ENCODE data around the gene QRFPR. TPM values are rescaled to one million over a fixed set of nuclear protein-coding genes. Genes with fewer than 3 reads are reported as not detected.

Gene QRFPR
- total and polyA plus RNA-seq, 2 experiments from 2014 or later, result 0.17 TPM; not detected in 1

DNA sequence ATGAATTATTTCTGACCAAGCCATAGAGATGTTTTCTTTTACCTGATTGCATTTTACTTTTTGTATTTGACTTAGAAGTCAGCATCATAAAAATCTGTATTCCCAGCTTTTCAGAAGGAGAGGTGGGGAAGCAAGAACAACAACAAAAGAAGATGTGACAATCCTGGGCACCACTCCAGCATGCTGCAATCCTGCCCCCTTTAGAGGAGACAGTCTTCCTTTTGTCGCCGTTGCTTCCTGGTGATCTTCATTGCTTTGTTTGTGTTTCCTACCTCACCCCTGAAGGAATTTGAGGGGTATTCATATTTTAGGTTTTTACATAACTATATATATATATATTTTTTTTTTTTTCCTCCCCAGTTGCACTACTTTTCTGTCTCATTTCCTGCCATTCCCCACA is 3.7 kb downstream of the QRFPR start:
- no peaks in the 10 kb centered on the region for H4K20me1 ChIP-seq (ENCODE audit: insufficient read depth, poor library complexity, severe bottlenecking)
- WGBS (ENCODE audit: low lambda C conversion rate, missing lambda C conversion rate), result 69% methylated on average over 2 of the region's 2 CpGs
- H2AFZ ChIP-seq, result no peak overlapping the region
- peaks cover 60% of the 10 kb centered on the region for H3K27me3 ChIP-seq
- DNase-seq (ENCODE audit: low spot score), result no peak
- peaks cover 6% of the 10 kb centered on the region for H3K4me1 ChIP-seq (ENCODE audit: insufficient read depth)
- H3K9me3 ChIP-seq (ENCODE audit: low read depth), result no peaks in the 10 kb centered on the region
- H3K4me2 ChIP-seq, result no peak overlapping the region
- H3K4me3 ChIP-seq, result no peak overlapping the region
- TF ChIP-seq EZH2phosphoT487 (IDR thresholded peaks at IDR 0.05; ENCODE audit: low read depth, severe bottlenecking, unreplicated experiment), result no peak
- TF ChIP-seq, protein P1, sequence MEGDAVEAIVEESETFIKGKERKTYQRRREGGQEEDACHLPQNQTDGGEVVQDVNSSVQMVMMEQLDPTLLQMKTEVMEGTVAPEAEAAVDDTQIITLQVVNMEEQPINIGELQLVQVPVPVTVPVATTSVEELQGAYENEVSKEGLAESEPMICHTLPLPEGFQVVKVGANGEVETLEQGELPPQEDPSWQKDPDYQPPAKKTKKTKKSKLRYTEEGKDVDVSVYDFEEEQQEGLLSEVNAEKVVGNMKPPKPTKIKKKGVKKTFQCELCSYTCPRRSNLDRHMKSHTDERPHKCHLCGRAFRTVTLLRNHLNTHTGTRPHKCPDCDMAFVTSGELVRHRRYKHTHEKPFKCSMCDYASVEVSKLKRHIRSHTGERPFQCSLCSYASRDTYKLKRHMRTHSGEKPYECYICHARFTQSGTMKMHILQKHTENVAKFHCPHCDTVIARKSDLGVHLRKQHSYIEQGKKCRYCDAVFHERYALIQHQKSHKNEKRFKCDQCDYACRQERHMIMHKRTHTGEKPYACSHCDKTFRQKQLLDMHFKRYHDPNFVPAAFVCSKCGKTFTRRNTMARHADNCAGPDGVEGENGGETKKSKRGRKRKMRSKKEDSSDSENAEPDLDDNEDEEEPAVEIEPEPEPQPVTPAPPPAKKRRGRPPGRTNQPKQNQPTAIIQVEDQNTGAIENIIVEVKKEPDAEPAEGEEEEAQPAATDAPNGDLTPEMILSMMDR (IDR thresholded peaks at IDR 0.05; ENCODE audit: poor library complexity), result no peak
- TF ChIP-seq EZH2 (IDR thresholded peaks at IDR 0.05; ENCODE audit: borderline replicate concordance), result no peak
- no peak overlapping the region for H3K27ac ChIP-seq
- H3K79me2 ChIP-seq, result no peaks in the 10 kb centered on the region
- no peaks in the 10 kb centered on the region for H3K36me3 ChIP-seq (replicated peaks; ENCODE audit: insufficient read depth, low read depth)
- H3K9me2 ChIP-seq (replicated peaks; ENCODE audit: insufficient read depth), result no peaks in the 10 kb centered on the region

DNA sequence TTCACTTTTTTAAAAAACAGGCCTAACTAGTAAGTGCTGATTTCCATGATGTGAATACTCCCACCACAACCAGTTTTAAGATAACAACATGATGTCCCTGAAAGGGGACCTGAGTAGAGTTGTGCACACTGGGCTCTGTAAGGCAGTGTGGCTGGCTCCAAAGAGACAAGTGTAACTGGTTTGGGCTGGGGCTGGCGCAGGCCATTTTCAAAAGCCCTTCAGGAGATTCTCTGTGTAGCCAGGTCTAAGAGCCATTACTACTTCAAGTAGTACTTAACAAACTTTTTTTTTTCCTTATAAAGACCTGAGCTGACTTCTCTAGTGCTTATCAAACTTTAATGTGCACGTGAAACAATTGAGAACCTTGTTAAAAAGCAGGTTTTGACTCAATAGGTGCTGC is 4.3 kb downstream of the QRFPR start:
- Histone ChIP-seq H3K79me2 (no peaks in the 10 kb centered on the region), H3K9me3 (ENCODE audit: low read depth) (no peaks in the 10 kb centered on the region), H3K4me3 (no peak overlapping the region), H3K27ac (no peak overlapping the region), H3K4me1 (ENCODE audit: insufficient read depth) (peaks cover 6% of the 10 kb centered on the region), H3K9me2 (replicated peaks; ENCODE audit: insufficient read depth) (no peaks in the 10 kb centered on the region), H3K36me3 (replicated peaks; ENCODE audit: insufficient read depth, low read depth) (no peaks in the 10 kb centered on the region), H4K20me1 (ENCODE audit: insufficient read depth, poor library complexity, severe bottlenecking) (no peaks in the 10 kb centered on the region), H2AFZ (no peak overlapping the region), H3K4me2 (no peak overlapping the region), H3K27me3 (peaks cover 55% of the 10 kb centered on the region)
- TF ChIP-seq EZH2phosphoT487 (IDR thresholded peaks at IDR 0.05; ENCODE audit: low read depth, severe bottlenecking, unreplicated experiment), result no peak
- TF ChIP-seq, protein P1 (IDR thresholded peaks at IDR 0.05; ENCODE audit: poor library complexity), result no peak
- TF ChIP-seq EZH2 (IDR thresholded peaks at IDR 0.05; ENCODE audit: borderline replicate concordance), result no peak
- 79% methylated on average over 2 of the region's 2 CpGs for WGBS (ENCODE audit: low lambda C conversion rate, missing lambda C conversion rate)
- DNase-seq (ENCODE audit: low spot score), result no peak

DNA sequence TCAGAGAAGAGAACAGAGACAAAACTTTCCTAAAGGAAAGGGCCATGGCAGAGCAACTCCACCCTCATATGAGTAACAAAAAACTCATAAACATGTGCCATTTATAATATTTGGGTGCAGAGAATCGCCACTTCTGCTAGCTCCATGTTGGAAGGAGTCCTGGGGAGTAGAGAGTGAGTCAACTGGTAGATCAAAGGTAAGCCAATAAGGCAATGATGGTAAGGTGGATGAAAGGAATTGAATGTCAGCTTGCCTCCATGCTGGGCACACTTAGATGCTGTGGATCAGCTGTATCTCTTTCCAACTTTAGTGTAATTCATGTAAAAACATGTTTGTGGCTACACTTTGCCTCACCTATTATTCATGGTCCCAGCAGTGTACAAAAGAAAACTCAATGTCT is 4.7 kb downstream of the QRFPR start:
- DNase-seq (ENCODE audit: low spot score), result no peak
- no peak overlapping the region for H3K4me3 ChIP-seq
- H3K79me2 ChIP-seq, result no peaks in the 10 kb centered on the region
- no peak overlapping the region for H2AFZ ChIP-seq
- H3K27me3 ChIP-seq, result peaks cover 50% of the 10 kb centered on the region
- TF ChIP-seq EZH2phosphoT487 (IDR thresholded peaks at IDR 0.05; ENCODE audit: low read depth, severe bottlenecking, unreplicated experiment) (no peak), EZH2 (IDR thresholded peaks at IDR 0.05; ENCODE audit: borderline replicate concordance) (no peak)
- TF ChIP-seq, protein P1 (IDR thresholded peaks at IDR 0.05; ENCODE audit: poor library complexity), result no peak
- no peaks in the 10 kb centered on the region for H3K36me3 ChIP-seq (replicated peaks; ENCODE audit: insufficient read depth, low read depth)
- no peaks in the 10 kb centered on the region for H3K9me3 ChIP-seq (ENCODE audit: low read depth)
- H4K20me1 ChIP-seq (ENCODE audit: insufficient read depth, poor library complexity, severe bottlenecking), result no peaks in the 10 kb centered on the region
- H3K27ac ChIP-seq, result no peak overlapping the region
- WGBS (ENCODE audit: low lambda C conversion rate, missing lambda C conversion rate), result 75% methylated on average over 1 of the region's 1 CpG
- peaks cover 6% of the 10 kb centered on the region for H3K4me1 ChIP-seq (ENCODE audit: insufficient read depth)
- no peak overlapping the region for H3K4me2 ChIP-seq
- H3K9me2 ChIP-seq (replicated peaks; ENCODE audit: insufficient read depth), result no peaks in the 10 kb centered on the region

GRCh38 chr4:121375262-121375661 is 5.6 kb downstream of the QRFPR start:
- Histone ChIP-seq H3K9me2 (replicated peaks; ENCODE audit: insufficient read depth) (no peaks in the 10 kb centered on the region), H2AFZ (no peak overlapping the region), H3K4me3 (no peak overlapping the region), H3K27ac (no peak overlapping the region), H3K79me2 (no peaks in the 10 kb centered on the region), H3K4me1 (ENCODE audit: insufficient read depth) (peaks cover 1% of the 10 kb centered on the region), H4K20me1 (ENCODE audit: insufficient read depth, poor library complexity, severe bottlenecking) (no peaks in the 10 kb centered on the region), H3K27me3 (peaks cover 42% of the 10 kb centered on the region), H3K9me3 (ENCODE audit: low read depth) (no peaks in the 10 kb centered on the region), H3K4me2 (no peak overlapping the region), H3K36me3 (replicated peaks; ENCODE audit: insufficient read depth, low read depth) (no peaks in the 10 kb centered on the region)
- TF ChIP-seq EZH2phosphoT487 (IDR thresholded peaks at IDR 0.05; ENCODE audit: low read depth, severe bottlenecking, unreplicated experiment), result no peak
- no peak for TF ChIP-seq EZH2 (IDR thresholded peaks at IDR 0.05; ENCODE audit: borderline replicate concordance)
- TF ChIP-seq, protein P1 (IDR thresholded peaks at IDR 0.05; ENCODE audit: poor library complexity), result no peak
- DNase-seq (ENCODE audit: low spot score), result peak; percentile 15
